ENCODE measurements around the gene NOTCH1. TPM values are rescaled to one million over a fixed set of nuclear protein-coding genes. Genes with fewer than 3 reads are reported as not detected.

Gene NOTCH1
- total and polyA plus RNA-seq, 2 of the 13 experiments (the other 11 are each of a cell fraction or from before 2014, with no cell fraction given) = 0.09 to 0.35 TPM

GRCh38 chr9:136564379-136564988 lies 18.6 kb upstream of the NOTCH1 start (continued):
- TF ChIP-seq ZNF446 (CRISPR knock-in tag; IDR thresholded peaks at IDR 0.05) (no peak), TEF (CRISPR knock-in tag; IDR thresholded peaks at IDR 0.05) (no peak), POGK (CRISPR knock-in tag; conservative IDR thresholded peaks at IDR 0.05) (no peak), MBD4 (IDR thresholded peaks at IDR 0.05; ENCODE audit: borderline replicate concordance, low read length) (no peak), CREM (IDR thresholded peaks at IDR 0.05) (no peak), CREM (CRISPR knock-in tag; IDR thresholded peaks at IDR 0.05) (no peak), ZNF800 (CRISPR knock-in tag; IDR thresholded peaks at IDR 0.05) (no peak), ZNF280B (CRISPR knock-in tag; IDR thresholded peaks at IDR 0.05; ENCODE audit: borderline replicate concordance) (no peak), ZFY (CRISPR knock-in tag; IDR thresholded peaks at IDR 0.05) (no peak)
